Measurements from ENCODE around the gene CAPN2.

DNA sequence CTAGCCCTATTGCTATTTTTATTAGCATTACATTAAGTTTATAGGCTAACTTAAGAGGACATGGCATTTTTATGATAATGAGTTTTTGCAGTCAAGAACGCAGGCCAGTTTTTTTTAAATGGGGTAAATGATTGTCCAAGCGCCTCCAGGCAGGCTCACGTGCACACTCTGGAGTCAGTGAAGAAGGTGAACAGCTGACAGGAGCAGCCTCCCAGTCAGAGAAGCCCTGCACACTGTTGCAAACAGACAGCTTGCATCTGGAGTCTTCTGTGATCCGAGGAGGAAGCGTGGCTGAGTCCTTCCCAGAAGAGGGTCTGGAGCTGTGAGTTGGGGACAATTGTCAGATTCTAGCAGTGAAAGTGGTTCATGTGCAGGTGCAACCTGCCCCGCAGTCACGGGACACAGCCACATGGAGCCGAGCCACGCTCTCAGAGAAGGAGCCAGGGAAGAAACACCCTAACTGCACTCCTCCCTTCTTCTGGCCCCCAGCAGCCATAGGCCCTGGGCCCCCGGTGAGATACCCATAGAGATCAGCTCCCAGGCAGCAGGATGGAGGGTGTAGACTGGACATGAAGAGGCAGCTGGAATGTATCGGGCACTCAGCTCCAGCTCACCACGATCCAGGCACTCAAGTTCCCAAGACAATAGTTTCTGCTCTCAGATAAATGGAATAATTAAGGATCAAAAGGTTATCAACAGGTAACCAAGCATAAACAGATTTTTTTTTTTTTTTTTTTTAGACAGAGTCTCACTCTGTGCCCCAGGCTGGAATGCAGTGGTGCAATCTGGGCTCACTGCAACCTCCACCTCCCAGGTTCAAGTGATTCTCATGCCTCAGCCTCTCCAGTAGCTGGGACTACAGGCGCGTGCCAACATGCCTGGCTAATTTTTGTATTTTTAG, 26.4 kb downstream of the CAPN2 start:
- TF ChIP-seq, protein P1, sequence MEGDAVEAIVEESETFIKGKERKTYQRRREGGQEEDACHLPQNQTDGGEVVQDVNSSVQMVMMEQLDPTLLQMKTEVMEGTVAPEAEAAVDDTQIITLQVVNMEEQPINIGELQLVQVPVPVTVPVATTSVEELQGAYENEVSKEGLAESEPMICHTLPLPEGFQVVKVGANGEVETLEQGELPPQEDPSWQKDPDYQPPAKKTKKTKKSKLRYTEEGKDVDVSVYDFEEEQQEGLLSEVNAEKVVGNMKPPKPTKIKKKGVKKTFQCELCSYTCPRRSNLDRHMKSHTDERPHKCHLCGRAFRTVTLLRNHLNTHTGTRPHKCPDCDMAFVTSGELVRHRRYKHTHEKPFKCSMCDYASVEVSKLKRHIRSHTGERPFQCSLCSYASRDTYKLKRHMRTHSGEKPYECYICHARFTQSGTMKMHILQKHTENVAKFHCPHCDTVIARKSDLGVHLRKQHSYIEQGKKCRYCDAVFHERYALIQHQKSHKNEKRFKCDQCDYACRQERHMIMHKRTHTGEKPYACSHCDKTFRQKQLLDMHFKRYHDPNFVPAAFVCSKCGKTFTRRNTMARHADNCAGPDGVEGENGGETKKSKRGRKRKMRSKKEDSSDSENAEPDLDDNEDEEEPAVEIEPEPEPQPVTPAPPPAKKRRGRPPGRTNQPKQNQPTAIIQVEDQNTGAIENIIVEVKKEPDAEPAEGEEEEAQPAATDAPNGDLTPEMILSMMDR (IDR thresholded peaks at IDR 0.05; ENCODE audit: low read depth, low read length): no peak
- TF ChIP-seq POLR2A (IDR thresholded peaks at IDR 0.05; ENCODE audit: extremely low read depth, insufficient read length): no peak
- TF ChIP-seq, protein P2, sequence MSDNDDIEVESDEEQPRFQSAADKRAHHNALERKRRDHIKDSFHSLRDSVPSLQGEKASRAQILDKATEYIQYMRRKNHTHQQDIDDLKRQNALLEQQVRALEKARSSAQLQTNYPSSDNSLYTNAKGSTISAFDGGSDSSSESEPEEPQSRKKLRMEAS (IDR thresholded peaks at IDR 0.05; ENCODE audit: low read depth, low read length): no peak
- no peak for TF ChIP-seq MYC (IDR thresholded peaks at IDR 0.05; ENCODE audit: low read depth, low read length)
